ENCODE results near the gene PEX12. TPM values are rescaled to one million over a fixed set of nuclear protein-coding genes. Genes with fewer than 3 reads are reported as not detected.

The PEX12 gene
- total RNA-seq, 1 experiment from 2014 or later: 3.9 TPM

- peaks cover 3% of the 10 kb centered on the region; the same call in 1 of the 2 replicates for H3K36me3 ChIP-seq (ENCODE audit: low read depth, low read length)
- CTCF ChIA-PET: no interaction called here
- POLR2A ChIA-PET (ENCODE audit: unreplicated experiment): interaction anchor here (0.5 to 1.0 kb wide), 3 partner anchors 11 to 337 kb away, joined by 3 to 4 read pairs (median 3); no protein-coding TSS in a partner anchor
- ATAC-seq (peak; percentile 13), DNase-seq (no peak)
- H3K4me2 ChIP-seq (ENCODE audit: low read length): peak overlapping the region; percentile 93
- no TSS peak for BruUV-seq (replicated peaks)
- no peaks in the 10 kb centered on the region for H3K9me3 ChIP-seq (ENCODE audit: low read length)
- H2AFZ ChIP-seq (ENCODE audit: low read length): peak overlapping the region; percentile 85
- no peaks in the 10 kb centered on the region for H3K27me3 ChIP-seq (ENCODE audit: low read length)
- peak overlapping the region; percentile 58 for H3K27ac ChIP-seq (ENCODE audit: low read length)
- H3K9me2 ChIP-seq (replicated peaks; ENCODE audit: low read length): no peaks in the 10 kb centered on the region
- H3K79me2 ChIP-seq (ENCODE audit: low read length): peaks cover 17% of the 10 kb centered on the region
- H3K4me1 ChIP-seq (ENCODE audit: insufficient read depth, low read length): peaks cover 18% of the 10 kb centered on the region
- TF ChIP-seq EZH2 (IDR thresholded peaks at IDR 0.05; ENCODE audit: low read length, unreplicated experiment) (no peak), CTCF (conservative IDR thresholded peaks at IDR 0.05; ENCODE audit: low read depth, low read length) (no peak), EZH2phosphoT487 (IDR thresholded peaks at IDR 0.05; ENCODE audit: borderline replicate concordance, low read length) (no peak)
- peak overlapping the region; percentile 90 for H3K4me3 ChIP-seq (ENCODE audit: low read length)
- peak overlapping the region; percentile 94 for H3K9ac ChIP-seq (ENCODE audit: low read length)
- intact Hi-C loops (cut with micrococcal nuclease): no loop called here
- H4K20me1 ChIP-seq (ENCODE audit: low read length): no peaks in the 10 kb centered on the region
- H3F3A ChIP-seq (ENCODE audit: low read length, unreplicated experiment): peaks cover 3% of the 10 kb centered on the region
Observed at GRCh38 chr17:35577830-35578196, 558 bp downstream of the PEX12 start.

- peaks cover 3% of the 10 kb centered on the region for H3F3A ChIP-seq (ENCODE audit: low read length, unreplicated experiment)
- peaks cover 33% of the 10 kb centered on the region for H3K79me2 ChIP-seq (ENCODE audit: low read length)
- peaks cover 3% of the 10 kb centered on the region; the same call in 1 of the 2 replicates for H3K36me3 ChIP-seq (ENCODE audit: low read depth, low read length)
- ATAC-seq: no peak
- H3K4me1 ChIP-seq (ENCODE audit: insufficient read depth, low read length): peaks cover 18% of the 10 kb centered on the region
- H3K4me3 ChIP-seq (ENCODE audit: low read length): no peak overlapping the region
- no peaks in the 10 kb centered on the region for H3K9me2 ChIP-seq (replicated peaks; ENCODE audit: low read length)
- H2AFZ ChIP-seq (ENCODE audit: low read length): no peak overlapping the region
- H3K9me3 ChIP-seq (ENCODE audit: low read length): no peaks in the 10 kb centered on the region
- BruUV-seq (replicated peaks): no TSS peak
- no peak for DNase-seq
- no peaks in the 10 kb centered on the region for H3K27me3 ChIP-seq (ENCODE audit: low read length)
- H3K27ac ChIP-seq (ENCODE audit: low read length): no peak overlapping the region
- intact Hi-C loops (cut with micrococcal nuclease): no loop called here
- TF ChIP-seq EZH2 (IDR thresholded peaks at IDR 0.05; ENCODE audit: low read length, unreplicated experiment) (no peak), CTCF (conservative IDR thresholded peaks at IDR 0.05; ENCODE audit: low read depth, low read length) (no peak), EZH2phosphoT487 (IDR thresholded peaks at IDR 0.05; ENCODE audit: borderline replicate concordance, low read length) (no peak)
- H4K20me1 ChIP-seq (ENCODE audit: low read length): no peaks in the 10 kb centered on the region
- H3K4me2 ChIP-seq (ENCODE audit: low read length): no peak overlapping the region
- no peak overlapping the region for H3K9ac ChIP-seq (ENCODE audit: low read length)
- ChIA-PET POLR2A (ENCODE audit: unreplicated experiment) (interaction anchor here (0.7 kb wide), 1 partner anchor 12 kb away, joined by 3 read pairs; no protein-coding TSS in a partner anchor), CTCF (no interaction called here)
Observed at GRCh38 chr17:35575759-35576158, 2.6 kb downstream of the PEX12 start.

GRCh38 chr17:35569405-35569804 is 9.0 kb downstream of the PEX12 start:
- ChIA-PET POLR2A (ENCODE audit: unreplicated experiment) (no interaction called here), CTCF (no interaction called here)
- no peaks in the 10 kb centered on the region for H3K9me3 ChIP-seq (ENCODE audit: low read length)
- peak overlapping the region; percentile 87 for H3K4me3 ChIP-seq (ENCODE audit: low read length)
- DNase-seq (no peak), ATAC-seq (no peak)
- H2AFZ ChIP-seq (ENCODE audit: low read length): no peak overlapping the region
- intact Hi-C loops (cut with micrococcal nuclease): no loop called here
- no peaks in the 10 kb centered on the region; the same call in 1 of the 2 replicates for H3K36me3 ChIP-seq (ENCODE audit: low read depth, low read length)
- H3F3A ChIP-seq (ENCODE audit: low read length, unreplicated experiment): no peaks in the 10 kb centered on the region
- H4K20me1 ChIP-seq (ENCODE audit: low read length): no peaks in the 10 kb centered on the region
- H3K9me2 ChIP-seq (replicated peaks; ENCODE audit: low read length): no peaks in the 10 kb centered on the region
- BruUV-seq (replicated peaks): no TSS peak
- TF ChIP-seq EZH2phosphoT487 (IDR thresholded peaks at IDR 0.05; ENCODE audit: borderline replicate concordance, low read length) (no peak), EZH2 (IDR thresholded peaks at IDR 0.05; ENCODE audit: low read length, unreplicated experiment) (no peak), CTCF (conservative IDR thresholded peaks at IDR 0.05; ENCODE audit: low read depth, low read length) (no peak)
- peak overlapping the region; percentile 92 for H3K4me2 ChIP-seq (ENCODE audit: low read length)
- H3K27me3 ChIP-seq (ENCODE audit: low read length): no peaks in the 10 kb centered on the region
- peaks cover 9% of the 10 kb centered on the region; the same call in 1 of the 2 replicates for H3K4me1 ChIP-seq (ENCODE audit: insufficient read depth, low read length)
- H3K27ac ChIP-seq (ENCODE audit: low read length): no peak overlapping the region
- H3K9ac ChIP-seq (ENCODE audit: low read length): peak overlapping the region; percentile 92
- peaks cover 44% of the 10 kb centered on the region for H3K79me2 ChIP-seq (ENCODE audit: low read length)
